ENCODE results near the gene TRIM52. TPM values are rescaled to one million over a fixed set of nuclear protein-coding genes. Genes with fewer than 3 reads are reported as not detected.

Gene TRIM52
- total RNA-seq, 2 donors from 2014 or later, result 9.8 to 13.5 TPM

DNA sequence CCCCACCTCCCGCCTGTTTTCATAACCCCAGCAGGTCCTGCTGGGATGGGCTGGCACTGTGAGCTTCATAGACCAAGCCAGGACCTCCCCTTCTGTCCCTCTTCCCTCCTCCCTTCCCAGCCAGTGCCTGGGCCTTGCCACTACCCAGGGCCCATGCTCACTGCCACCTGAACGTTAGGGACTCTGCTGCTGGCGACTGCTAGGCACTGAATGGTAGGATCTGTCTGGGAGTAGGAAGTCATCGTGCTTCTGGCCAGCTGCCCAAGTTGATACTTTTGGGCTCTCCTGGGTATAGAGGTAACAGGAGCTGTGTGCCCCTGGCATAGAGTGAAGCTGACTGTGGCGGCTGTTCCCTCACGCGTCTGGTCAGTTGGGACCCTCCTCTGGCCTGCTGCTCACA, 29.5 kb downstream of the TRIM52 start:
- H3K4me1 ChIP-seq, result no peaks in the 10 kb centered on the region

DNA sequence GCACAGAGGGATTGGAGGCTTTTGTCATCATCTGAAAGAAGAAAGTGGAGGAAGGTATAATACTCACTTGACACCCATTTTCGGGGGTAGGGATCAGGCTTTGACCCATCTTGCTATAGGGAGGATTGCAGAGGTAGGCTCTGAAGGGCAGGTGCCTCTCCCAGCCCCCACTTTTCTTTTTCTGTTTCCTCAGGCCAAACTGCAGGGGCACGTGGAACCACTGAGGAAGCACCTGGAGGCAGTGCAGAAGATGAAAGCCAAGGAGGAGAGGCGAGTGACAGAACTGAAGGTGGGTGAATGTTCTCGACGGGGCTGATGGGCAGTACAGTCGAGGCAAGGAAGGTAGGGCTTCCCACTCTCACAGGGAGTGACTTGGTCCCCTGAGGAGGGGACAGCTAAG, 30.4 kb downstream of the TRIM52 start:
- Histone ChIP-seq H3K4me3 (no peak overlapping the region), H3K9ac (ENCODE audit: low read depth in 2 of 2, low read length in 2 of 2) (no peak overlapping the region), H3K27ac (no peak overlapping the region), H3K9me3 (no peaks in the 10 kb centered on the region), H3K27me3 (no peaks in the 10 kb centered on the region), H3K4me1 (no peaks in the 10 kb centered on the region), H3K36me3 (no peaks in the 10 kb centered on the region)
- no peak for DNase-seq
- TF ChIP-seq, protein P1, sequence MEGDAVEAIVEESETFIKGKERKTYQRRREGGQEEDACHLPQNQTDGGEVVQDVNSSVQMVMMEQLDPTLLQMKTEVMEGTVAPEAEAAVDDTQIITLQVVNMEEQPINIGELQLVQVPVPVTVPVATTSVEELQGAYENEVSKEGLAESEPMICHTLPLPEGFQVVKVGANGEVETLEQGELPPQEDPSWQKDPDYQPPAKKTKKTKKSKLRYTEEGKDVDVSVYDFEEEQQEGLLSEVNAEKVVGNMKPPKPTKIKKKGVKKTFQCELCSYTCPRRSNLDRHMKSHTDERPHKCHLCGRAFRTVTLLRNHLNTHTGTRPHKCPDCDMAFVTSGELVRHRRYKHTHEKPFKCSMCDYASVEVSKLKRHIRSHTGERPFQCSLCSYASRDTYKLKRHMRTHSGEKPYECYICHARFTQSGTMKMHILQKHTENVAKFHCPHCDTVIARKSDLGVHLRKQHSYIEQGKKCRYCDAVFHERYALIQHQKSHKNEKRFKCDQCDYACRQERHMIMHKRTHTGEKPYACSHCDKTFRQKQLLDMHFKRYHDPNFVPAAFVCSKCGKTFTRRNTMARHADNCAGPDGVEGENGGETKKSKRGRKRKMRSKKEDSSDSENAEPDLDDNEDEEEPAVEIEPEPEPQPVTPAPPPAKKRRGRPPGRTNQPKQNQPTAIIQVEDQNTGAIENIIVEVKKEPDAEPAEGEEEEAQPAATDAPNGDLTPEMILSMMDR (IDR thresholded peaks at IDR 0.05), result no peak
- intact Hi-C loops (cut with DNase I), result no loop called here

More for the DNA sequence above, 29.5 kb downstream of the TRIM52 start:
- H3K36me3 ChIP-seq, result peaks cover 1% of the 10 kb centered on the region
- H3K9ac ChIP-seq (ENCODE audit: low read depth in 2 of 2, low read length in 2 of 2), result no peak overlapping the region
- TF ChIP-seq, protein P1 (IDR thresholded peaks at IDR 0.05), result no peak
- no peaks in the 10 kb centered on the region for H3K27me3 ChIP-seq
- H3K4me3 ChIP-seq, result no peak overlapping the region
- intact Hi-C loops (cut with DNase I), result no loop called here
- no peak overlapping the region for H3K27ac ChIP-seq
- no peak for DNase-seq
- no peaks in the 10 kb centered on the region for H3K9me3 ChIP-seq

DNA sequence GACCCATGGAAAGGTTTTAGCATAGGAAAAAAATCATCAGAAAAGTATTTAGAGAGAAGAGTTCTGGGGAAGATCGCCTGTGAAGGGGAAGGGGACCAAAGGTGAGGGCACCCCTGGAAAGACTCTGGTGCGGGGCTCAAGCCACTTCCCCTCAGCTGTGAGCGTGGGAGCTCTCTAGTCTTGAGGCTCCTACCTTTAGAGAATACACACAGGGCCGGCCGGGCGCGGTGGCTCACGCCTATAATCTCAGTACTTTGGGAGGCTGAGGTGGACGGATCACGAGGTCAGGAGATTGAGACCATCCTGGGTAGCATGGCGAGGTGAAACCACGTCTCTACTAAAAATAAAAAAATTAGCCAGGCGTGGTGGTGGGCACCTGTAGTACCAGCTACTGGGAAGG, 30.9 kb downstream of the TRIM52 start:
- no peak overlapping the region for H3K9ac ChIP-seq (ENCODE audit: low read depth in 2 of 2, low read length in 2 of 2)

DNA sequence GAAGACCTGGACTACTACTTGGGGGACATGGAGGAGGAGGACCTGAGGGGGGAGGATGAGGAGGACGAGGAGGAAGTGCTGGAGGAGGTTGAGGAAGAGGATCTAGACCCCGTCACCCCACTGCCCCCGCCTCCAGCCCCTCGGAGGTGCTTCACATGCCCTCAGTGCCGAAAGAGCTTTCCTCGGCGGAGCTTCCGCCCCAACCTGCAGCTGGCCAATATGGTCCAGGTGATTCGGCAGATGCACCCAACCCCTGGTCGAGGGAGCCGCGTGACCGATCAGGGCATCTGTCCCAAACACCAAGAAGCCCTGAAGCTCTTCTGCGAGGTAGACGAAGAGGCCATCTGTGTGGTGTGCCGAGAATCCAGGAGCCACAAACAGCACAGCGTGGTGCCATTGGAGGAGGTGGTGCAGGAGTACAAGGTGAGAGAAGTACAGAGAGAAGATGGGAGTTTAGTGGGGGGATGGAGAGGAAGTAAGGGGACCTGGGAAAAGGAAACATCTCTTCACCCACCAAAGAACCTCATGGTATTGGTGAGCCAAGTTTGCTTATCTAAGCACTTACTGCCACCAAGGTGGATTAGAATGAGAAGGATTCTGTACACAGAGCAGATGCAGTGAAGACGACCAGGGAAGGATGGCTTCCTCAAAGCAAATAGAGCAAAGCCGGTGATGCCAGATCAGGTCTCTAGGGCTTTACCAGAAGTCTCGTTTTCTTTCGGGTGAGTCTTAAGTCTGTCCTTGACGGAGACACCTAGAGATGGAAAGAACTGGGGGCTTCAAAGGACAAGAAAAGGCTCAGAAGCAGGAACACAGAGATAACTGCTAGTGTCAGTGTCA, 36.3 kb downstream of the TRIM52 start:
- no peaks in the 10 kb centered on the region for H3K4me1 ChIP-seq
- TF ChIP-seq, protein P1 (IDR thresholded peaks at IDR 0.05), result no peak
- H3K9me3 ChIP-seq, result no peaks in the 10 kb centered on the region
- H3K27ac ChIP-seq, result peak overlapping the region; percentile 97
- H3K4me3 ChIP-seq, result peak overlapping the region; percentile 71
- H3K36me3 ChIP-seq, result no peaks in the 10 kb centered on the region
- no peak for DNase-seq
- intact Hi-C loops (cut with DNase I), result no loop called here
- peak overlapping the region; percentile 89 to 91 for H3K9ac ChIP-seq (ENCODE audit: low read depth in 2 of 2, low read length in 2 of 2)
- no peaks in the 10 kb centered on the region for H3K27me3 ChIP-seq

More for the DNA sequence above, 30.9 kb downstream of the TRIM52 start:
- no peak for DNase-seq
- Histone ChIP-seq H3K36me3 (no peaks in the 10 kb centered on the region), H3K4me3 (no peak overlapping the region), H3K4me1 (no peaks in the 10 kb centered on the region), H3K27ac (no peak overlapping the region), H3K9me3 (no peaks in the 10 kb centered on the region), H3K27me3 (no peaks in the 10 kb centered on the region)
- intact Hi-C loops (cut with DNase I), result no loop called here
- TF ChIP-seq, protein P1 (IDR thresholded peaks at IDR 0.05), result no peak

DNA sequence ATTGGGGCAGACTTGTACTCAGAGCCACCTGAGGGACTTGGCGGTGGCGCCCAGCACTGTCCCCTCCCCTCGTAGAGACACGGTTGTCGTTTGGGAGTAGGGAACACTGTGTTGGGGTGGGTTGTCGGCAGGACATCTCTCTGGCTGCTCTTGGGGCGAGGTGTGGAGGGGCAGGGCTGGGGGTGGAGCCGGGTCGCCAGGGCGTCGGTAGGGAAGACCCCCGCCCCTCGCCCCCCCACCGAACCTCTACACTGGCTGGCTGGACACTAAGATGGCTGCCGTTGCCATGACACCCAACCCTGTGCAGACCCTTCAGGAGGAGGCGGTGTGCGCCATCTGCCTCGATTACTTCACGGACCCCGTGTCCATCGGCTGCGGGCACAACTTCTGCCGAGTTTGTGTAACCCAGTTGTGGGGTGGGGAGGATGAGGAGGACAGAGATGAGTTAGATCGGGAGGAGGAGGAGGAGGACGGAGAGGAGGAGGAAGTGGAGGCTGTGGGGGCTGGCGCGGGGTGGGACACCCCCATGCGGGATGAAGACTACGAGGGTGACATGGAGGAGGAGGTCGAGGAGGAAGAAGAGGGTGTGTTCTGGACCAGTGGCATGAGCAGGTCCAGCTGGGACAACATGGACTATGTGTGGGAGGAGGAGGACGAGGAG, 37.1 kb downstream of the TRIM52 start:
- H3K27ac ChIP-seq, result peak overlapping the region; percentile 97
- peak overlapping the region; percentile 89 to 91 for H3K9ac ChIP-seq (ENCODE audit: low read depth in 2 of 2, low read length in 2 of 2)
- H3K4me3 ChIP-seq, result peak overlapping the region; percentile 71
- no peaks in the 10 kb centered on the region for H3K4me1 ChIP-seq
- H3K9me3 ChIP-seq, result no peaks in the 10 kb centered on the region
- TF ChIP-seq, protein P1 (IDR thresholded peaks at IDR 0.05), result no peak
- H3K36me3 ChIP-seq, result no peaks in the 10 kb centered on the region
- H3K27me3 ChIP-seq, result no peaks in the 10 kb centered on the region
- peak; percentile 60 for DNase-seq
- intact Hi-C loops (cut with DNase I), result loop anchor here (2.0 kb wide), 1 partner anchor 35 kb away; no protein-coding TSS in a partner anchor
